Right lobe of liver (tissue), 6 donors: Measurements from ENCODE around the gene HES4. TPM values are rescaled to one million over a fixed set of nuclear protein-coding genes. Genes with fewer than 3 reads are reported as not detected.

Experiments
- ATAC-seq, 4 donors: fragments of 200-7000 bp; cut with Tn5 transposase; one replicate each; pipeline ENCODE4 v1.9.1; 2020; ENCODE audit warnings: mild to moderate bottlenecking in 4 of 4, moderate library complexity in 4 of 4
- DNase-seq, 3 donors: peaks; one replicate each; pipeline ENCODE4 v3.0.0-alpha.2; 2020
- H3K27ac ChIP-seq, 3 donors: fragments of 200-600 bp; one replicate each; pipeline ENCODE4 v1.8.0; 2022
- H3K27me3 ChIP-seq, 2 donors: fragments of 200-600 bp; one replicate each; pipeline ENCODE4 v1.8.0; 2022
- H3K36me3 ChIP-seq, 4 donors: fragments of 200-600 bp; sonication (generic) in 1 of 4; one replicate each; pipeline versions ENCODE4 v1.5.1 to v1.8.0; 2017 to 2022; ENCODE audit warnings: control low read depth in 1 of 4
- H3K4me1 ChIP-seq, 4 donors: fragments of 200-600 bp; sonication (generic) in 1 of 4; one replicate each; pipeline versions ENCODE4 v1.5.1 to v1.8.0; 2017 to 2022; ENCODE audit warnings: control low read depth in 1 of 4
- H3K4me3 ChIP-seq, 3 donors: fragments of 200-600 bp; one replicate each; pipeline ENCODE4 v1.8.0; 2022
- H3K9me3 ChIP-seq, 4 donors: fragments of 200-600 bp; sonication (generic) in 1 of 4; one replicate each; pipeline versions ENCODE4 v1.5.1 to v1.8.0; 2017 to 2022; ENCODE audit warnings: control low read depth in 1 of 4
- POLR2A ChIP-seq: fragments of 450-650 bp; IDR thresholded peaks from one replicate; pipeline ENCODE4 v1.6.1; 2017; ENCODE audit warnings: antibody characterized with exemption, mild to moderate bottlenecking
- WGBS: methylation state at CpG from one replicate; pipeline ENCODE4 v1.1.6; 2018; ENCODE audit warnings: low coverage, low lambda C conversion rate; ENCODE audit not compliant: insufficient coverage; ENCODE audit errors: missing lambda C conversion rate; 5-methylcytosine and 5-hydroxymethylcytosine counted together
- intact Hi-C, 2 donors: fragments of 100-400 bp; cut with DNase I; formaldehyde crosslinking; loops; one replicate each; pipeline versions ENCODE4 v1.11.2 to v1.14.1; 2022
- total RNA-seq, 6 experiments: library from RNA; depleted of rRNA in 2 of 6; stranded (reverse); fragments of >200 nt in 2 of 6; fragmentation: NEBNext Ultra II Directional in 3 of 6; extraction: Animal tissue kit (Norgen Biotek cat#: 25700) in 3 of 6; gene quantifications; one replicate each; pipeline versions ENCODE4 v1.1.0 to v1.2.4, GENCODE V29; 2016 to 2023
- TF ChIP-seq, protein P1 (sequence below), 4 donors: fragments of 200-600 bp in 3 of 4; fragments of 450-650 bp in 1 of 4; IDR thresholded peaks; one replicate each; pipeline versions ENCODE4 v1.5.1 to v1.8.0; 2016 to 2022; ENCODE audit warnings: antibody characterized with exemption in 4 of 4, mild to moderate bottlenecking in 2 of 4
- donor health status: DM: no; HTN: yes; CAD: no.
- donor health status: DM: no; HTN: no; CAD: no.
- donor health status: DM: no; HTN: no; CAD: no.
- donor health status: DM: no; HTN: yes; CAD: no.
- donor health status: DM: no; HTN: yes; CAD: no.

HES4 gene
- total RNA-seq, 6 experiments from 2014 or later = 1.6 to 21.5 (median 5.2) TPM

DNA sequence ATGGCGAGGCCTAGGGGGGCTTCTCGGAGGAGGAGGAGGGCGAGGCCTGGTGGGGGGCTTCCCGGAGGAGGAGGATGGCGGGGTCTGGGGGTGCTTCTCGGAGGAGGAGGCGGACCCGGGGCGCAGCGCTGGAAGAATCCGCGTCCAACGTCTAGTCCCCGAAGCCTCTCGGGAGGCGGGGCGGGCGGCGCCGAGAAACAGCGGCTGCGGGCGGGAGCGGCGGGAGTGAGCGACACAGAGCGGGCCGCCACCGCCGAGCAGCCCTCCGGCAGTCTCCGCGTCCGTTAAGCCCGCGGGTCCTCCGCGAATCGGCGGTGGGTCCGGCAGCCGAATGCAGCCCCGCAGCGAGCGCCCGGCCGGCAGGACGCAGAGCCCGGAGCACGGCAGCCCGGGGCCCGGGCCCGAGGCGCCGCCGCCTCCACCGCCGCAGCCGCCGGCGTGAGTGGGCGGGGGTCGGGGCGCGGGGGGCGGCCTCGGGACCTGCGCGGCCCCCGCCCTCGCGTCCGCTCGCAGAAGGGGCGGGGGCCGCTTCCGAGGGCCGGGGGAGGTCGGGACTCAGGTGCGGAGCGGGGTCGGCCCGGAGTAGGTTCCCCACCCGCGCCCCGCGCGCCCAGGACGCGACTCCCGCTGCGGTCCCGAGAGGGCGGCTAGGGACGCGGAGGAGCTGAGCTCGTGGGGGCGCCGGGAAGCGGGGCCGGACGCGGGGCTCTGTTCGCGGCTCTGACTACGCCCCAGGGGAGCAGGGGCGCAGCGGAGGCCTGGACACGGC is 39.4 kb downstream of the HES4 start, which contains the start of gene KLHL17:
Gene KLHL17, plus strand, starts transcription at position 222 of the 769 bp plus-strand sequence. Its CDS starts 110 bp downstream, at position 332.
- H3K36me3 ChIP-seq = peaks cover 0 to 14% (median 9%) of the 10 kb centered on the region in 4 donors
- peaks cover 0 to 13% (median 0%) of the 10 kb centered on the region in 4 donors for H3K4me1 ChIP-seq
- no peaks in the 10 kb centered on the region for H3K27me3 ChIP-seq
- no peaks in the 10 kb centered on the region for H3K9me3 ChIP-seq
- intact Hi-C loops = no loop called here
- DNase-seq (peak; percentile 81 to 84 (median 83)), ATAC-seq (peak; percentile 48 to 71 (median 64))
- WGBS = 0% methylated on average over 4 of the region's 109 CpGs
- no peak within 1 kb of the TSS for H3K27ac ChIP-seq
- H3K4me3 ChIP-seq = peak within 1 kb of the TSS; percentile 53 to 100 (median 53)
- TF ChIP-seq, protein P1, sequence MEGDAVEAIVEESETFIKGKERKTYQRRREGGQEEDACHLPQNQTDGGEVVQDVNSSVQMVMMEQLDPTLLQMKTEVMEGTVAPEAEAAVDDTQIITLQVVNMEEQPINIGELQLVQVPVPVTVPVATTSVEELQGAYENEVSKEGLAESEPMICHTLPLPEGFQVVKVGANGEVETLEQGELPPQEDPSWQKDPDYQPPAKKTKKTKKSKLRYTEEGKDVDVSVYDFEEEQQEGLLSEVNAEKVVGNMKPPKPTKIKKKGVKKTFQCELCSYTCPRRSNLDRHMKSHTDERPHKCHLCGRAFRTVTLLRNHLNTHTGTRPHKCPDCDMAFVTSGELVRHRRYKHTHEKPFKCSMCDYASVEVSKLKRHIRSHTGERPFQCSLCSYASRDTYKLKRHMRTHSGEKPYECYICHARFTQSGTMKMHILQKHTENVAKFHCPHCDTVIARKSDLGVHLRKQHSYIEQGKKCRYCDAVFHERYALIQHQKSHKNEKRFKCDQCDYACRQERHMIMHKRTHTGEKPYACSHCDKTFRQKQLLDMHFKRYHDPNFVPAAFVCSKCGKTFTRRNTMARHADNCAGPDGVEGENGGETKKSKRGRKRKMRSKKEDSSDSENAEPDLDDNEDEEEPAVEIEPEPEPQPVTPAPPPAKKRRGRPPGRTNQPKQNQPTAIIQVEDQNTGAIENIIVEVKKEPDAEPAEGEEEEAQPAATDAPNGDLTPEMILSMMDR (IDR thresholded peaks at IDR 0.05) = no peak
- no peak for TF ChIP-seq POLR2A

DNA sequence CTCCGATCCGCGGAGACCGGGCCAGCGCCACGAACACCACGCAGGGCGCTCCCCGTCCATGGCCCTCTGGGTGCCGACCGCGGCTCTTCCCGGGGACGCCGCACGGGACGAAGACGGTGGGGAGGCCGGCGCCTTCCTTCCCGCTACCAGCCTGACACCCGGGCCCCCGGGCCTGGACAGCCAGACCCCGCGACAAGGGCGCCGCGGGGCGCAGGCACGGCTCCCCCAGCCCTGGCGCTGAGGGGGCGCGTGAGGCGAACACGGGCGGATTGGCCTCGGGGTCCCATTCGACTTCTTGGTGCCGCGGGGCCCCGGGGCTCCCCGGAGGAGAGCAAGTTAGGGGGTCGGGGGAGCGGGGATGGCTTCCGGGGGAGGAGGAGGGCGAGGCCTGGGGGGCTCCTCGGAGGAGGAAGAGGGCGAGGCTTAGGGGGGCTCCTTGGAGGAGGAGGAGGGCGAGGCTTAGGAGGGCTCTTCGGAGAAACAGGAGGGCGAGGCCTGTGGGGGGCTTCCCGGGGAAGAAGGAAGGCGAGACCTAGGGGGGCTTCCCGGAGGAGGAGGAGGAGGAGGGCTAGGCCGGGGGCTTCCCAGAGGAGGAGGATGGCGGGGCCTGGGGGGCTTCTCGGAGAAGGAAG is 40.0 kb downstream of the HES4 start:
- DNase-seq = no peak
- peak in 2 of 4 donors; percentile 2 to 14 for ATAC-seq
- TF ChIP-seq, protein P1 (IDR thresholded peaks at IDR 0.05) = no peak
- TF ChIP-seq POLR2A = no peak
- intact Hi-C loops = no loop called here
- H3K27me3 ChIP-seq = no peaks in the 10 kb centered on the region
- H3K9me3 ChIP-seq = no peaks in the 10 kb centered on the region
- peaks cover 0 to 18% (median 11%) of the 10 kb centered on the region in 4 donors for H3K36me3 ChIP-seq
- peak overlapping the region in 2 of 3 donors; percentile 53 to 100 for H3K4me3 ChIP-seq
- 18% methylated on average over 38 of the region's 57 CpGs for WGBS
- no peak overlapping the region for H3K27ac ChIP-seq
- peaks cover 0 to 13% (median 0%) of the 10 kb centered on the region in 4 donors for H3K4me1 ChIP-seq

DNA sequence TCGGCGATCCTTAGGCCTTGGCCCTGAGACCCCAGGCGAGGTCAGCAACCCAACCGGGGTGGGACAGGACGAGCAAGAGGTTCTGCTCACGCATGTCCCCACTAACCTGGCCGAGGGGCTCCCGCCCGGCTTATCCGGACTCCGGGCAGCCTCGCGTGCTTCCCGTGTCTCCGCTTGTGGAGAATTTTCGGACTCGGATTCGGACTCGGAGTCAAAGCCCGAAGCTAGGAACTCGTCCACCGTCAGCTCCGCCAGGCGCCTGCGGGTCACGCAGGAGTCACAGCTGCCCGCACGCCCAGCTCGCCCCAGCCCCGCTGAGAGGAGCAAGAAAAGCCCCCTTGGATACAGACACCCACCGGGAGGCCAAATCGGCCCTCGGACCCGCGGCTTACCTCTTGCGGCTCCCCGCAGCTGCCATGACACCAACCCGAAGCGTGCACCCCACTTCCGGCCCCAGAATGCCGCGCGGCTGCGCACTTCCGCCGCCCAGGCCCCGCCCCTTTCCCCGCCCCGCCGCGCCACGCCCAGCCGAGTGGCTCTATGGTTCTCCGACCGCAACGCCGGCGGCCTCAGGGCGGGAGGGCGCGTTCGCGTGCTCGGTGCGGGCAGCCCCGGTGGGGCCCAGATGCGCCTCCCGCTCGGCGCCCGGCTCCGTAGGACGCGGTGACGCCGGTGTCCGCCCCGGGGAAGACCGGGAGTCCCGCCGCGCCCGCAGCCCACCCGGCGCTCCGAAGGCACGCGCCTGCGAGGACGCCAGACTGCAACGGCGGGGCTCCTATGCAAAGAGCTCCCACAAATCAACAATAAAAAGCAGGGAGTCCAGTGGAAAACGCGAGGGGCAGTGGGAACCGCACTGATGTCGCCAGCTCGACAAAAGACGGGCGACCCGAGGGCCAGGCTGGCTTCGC is 40.8 kb downstream of the HES4 start, which contains the start of gene NOC2L:
Gene NOC2L, minus strand, starts transcription at position 434 of the 908 bp plus-strand sequence. Its CDS starts 16 bp downstream, at position 418.
- peak; percentile 92 to 98 (median 94) for ATAC-seq
- TF ChIP-seq, protein P1 (IDR thresholded peaks at IDR 0.05) = no peak
- TF ChIP-seq POLR2A = peak; percentile 35
- intact Hi-C loops = no loop called here
- no CpG with 5 or more reads among the region's 101 CpGs for WGBS
- H3K4me1 ChIP-seq = peaks cover 0 to 13% (median 0%) of the 10 kb centered on the region in 4 donors
- no peaks in the 10 kb centered on the region for H3K27me3 ChIP-seq
- DNase-seq = peak; percentile 95 to 96 (median 95)
- peak within 1 kb of the TSS; percentile 99 to 100 (median 100) for H3K4me3 ChIP-seq
- H3K36me3 ChIP-seq = peaks cover 0 to 25% (median 15%) of the 10 kb centered on the region in 4 donors
- no peaks in the 10 kb centered on the region for H3K9me3 ChIP-seq
- peak within 1 kb of the TSS in 1 of 3 donors; percentile 33 for H3K27ac ChIP-seq

DNA sequence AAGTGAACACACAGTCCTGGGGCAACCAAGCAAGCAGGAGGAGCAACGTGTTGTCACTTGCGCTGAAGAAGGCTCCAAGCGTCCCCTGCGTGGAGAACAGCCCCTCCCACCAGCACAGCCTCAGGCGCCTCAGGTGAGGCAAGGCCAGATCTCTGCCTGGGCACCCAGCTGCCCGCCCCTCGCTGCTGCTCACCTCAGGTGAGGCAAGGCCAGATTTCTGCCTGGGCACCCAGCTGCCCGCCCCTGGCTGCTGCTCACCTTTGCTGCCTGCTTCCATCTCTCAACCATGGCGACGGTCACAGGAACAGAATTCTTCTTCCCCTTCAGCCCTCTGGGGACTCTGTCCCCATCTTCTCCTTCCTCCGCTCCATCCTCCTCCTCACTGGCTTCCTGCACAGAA is 43.3 kb downstream of the HES4 start:
- Histone ChIP-seq H3K4me1 (peaks cover 0 to 13% (median 0%) of the 10 kb centered on the region in 4 donors), H3K4me3 (no peak overlapping the region), H3K27me3 (no peaks in the 10 kb centered on the region), H3K36me3 (peaks cover 6 to 48% (median 19%) of the 10 kb centered on the region in 4 donors), H3K9me3 (no peaks in the 10 kb centered on the region), H3K27ac (no peak overlapping the region)
- DNase-seq = no peak
- 100% methylated on average over 3 of the region's 11 CpGs for WGBS
- TF ChIP-seq, protein P1 (IDR thresholded peaks at IDR 0.05) = no peak
- TF ChIP-seq POLR2A = no peak
- intact Hi-C loops = no loop called here
- ATAC-seq = no peak
